K562 (cell line): Measurements from ENCODE around the gene MAMDC4. TPM values are rescaled to one million over a fixed set of nuclear protein-coding genes. Genes with fewer than 3 reads are reported as not detected.

ENCODE experiments used
- CREM ChIP-seq: IDR thresholded peaks from 2 replicates; pipeline ENCODE4 v1.6.1; 2014; ENCODE audit warnings: antibody characterized with exemption, low read depth
- E2F3 ChIP-seq: fragments of 250-450 bp; sonication (Bioruptor Pico); IDR thresholded peaks from 2 replicates; pipeline ENCODE4 v1.4.0; 2020; ENCODE audit warnings: mild to moderate bottlenecking
- JUN ChIP-seq, 2 experiments: sonication (generic) in 1 of 2; formaldehyde crosslinking in 1 of 2; IDR thresholded peaks; 2 replicates each; pipeline versions ENCODE4 v1.6.1 to v1.8.0; 2012 to 2022; ENCODE audit warnings: borderline replicate concordance in 2 of 2, mild to moderate bottlenecking in 2 of 2, improper control_type of control experiment in 1 of 2, low read depth in 1 of 2, low read length in 1 of 2, missing genetic modification reagents in 1 of 2
- PKNOX1 ChIP-seq: fragments of 450-650 bp; IDR thresholded peaks from 2 replicates; pipeline ENCODE4 v1.6.1; 2016
- polyA plus RNA-seq, 8 experiments: library from polyadenylated mRNA; depleted of rRNA in 4 of 8; stranded (reverse) in 5 of 8; unstranded in 3 of 8; fragments of >200 nt; fragmentation: Nextera tagmentation in 2 of 8; fragmentation: Illumina TruSeq in 1 of 8; extraction: Ambion mirVana in 2 of 8; extraction: Trizol in 1 of 8; gene quantifications; 2 replicates each; pipeline versions ENCODE4 v1.2.1 to v1.2.3, GENCODE V29; 2011 to 2014; ENCODE audit warnings: inconsistent platforms in 1 of 8, missing spikeins in 1 of 8
- total RNA-seq, 7 experiments: library from RNA; depleted of rRNA in 6 of 7; stranded (reverse); fragments of >200 nt in 6 of 7; fragmentation: Illumina TruSeq in 2 of 7; extraction: Trizol in 2 of 7; gene quantifications; 2 replicates each; pipeline versions ENCODE4 v1.2.1 to v1.2.3, GENCODE V29; 2011 to 2021; ENCODE audit warnings: low replicate concordance in 1 of 7
- TF ChIP-seq, protein P1 (sequence below), 2 experiments: fragments of 450-650 bp in 1 of 2; sonication (generic) in 1 of 2; formaldehyde crosslinking in 1 of 2; IDR thresholded peaks in 1 of 2; conservative IDR thresholded peaks in 1 of 2; 2 replicates each; pipeline versions ENCODE4 v1.6.1 to v1.8.1; 2016 to 2023; ENCODE audit warnings: mild to moderate bottlenecking in 2 of 2, moderate library complexity in 2 of 2, inconsistent platforms in 1 of 2, missing genetic modification reagents in 1 of 2
- TF ChIP-seq, protein P2 (sequence below): fragments of 450-650 bp; IDR thresholded peaks from 2 replicates; pipeline ENCODE4 v1.6.1; 2016; ENCODE audit warnings: borderline replicate concordance
- TF ChIP-seq, protein P3 (sequence below): IDR thresholded peaks from 2 replicates; pipeline ENCODE4 v1.6.1; 2016; ENCODE audit warnings: missing genetic modification characterization, missing compliant biosample characterization

Gene MAMDC4
- total and polyA plus RNA-seq, 9 of the 15 experiments (the other 6 are each of a cell fraction or from before 2014, with no cell fraction given) = 0.03 to 10.8 (median 1.5) TPM

DNA sequence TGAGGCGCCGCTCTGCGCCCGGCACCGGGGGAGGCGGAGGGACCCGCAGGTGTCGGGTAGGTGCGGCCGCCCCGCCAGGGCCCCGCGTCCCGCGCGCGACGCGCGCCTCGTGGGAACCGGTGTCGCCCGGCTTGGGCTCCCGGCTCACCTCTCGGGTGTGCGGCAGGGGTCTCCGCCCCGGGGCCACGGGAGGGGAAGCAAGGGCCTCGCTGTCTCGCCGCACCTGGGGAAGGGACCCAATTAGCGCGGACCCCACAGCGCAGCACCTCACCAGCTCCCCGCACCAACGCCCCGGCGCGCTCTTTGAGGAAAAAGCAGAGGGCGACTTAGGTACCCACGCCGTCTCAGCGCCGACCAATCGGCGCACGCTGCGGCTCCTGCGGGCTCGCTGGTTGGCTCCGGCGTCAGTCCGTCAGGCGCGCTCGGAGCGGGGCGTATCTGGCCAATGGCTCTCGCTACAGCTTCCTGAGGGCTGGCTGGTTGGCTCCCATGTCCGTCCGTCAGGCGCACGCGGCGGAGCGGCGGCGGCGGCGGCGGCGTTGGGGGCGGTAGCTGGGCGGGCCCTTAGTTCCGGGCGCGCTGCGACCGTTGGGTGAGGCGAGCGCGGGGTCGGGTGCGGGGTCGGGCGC, 33.9 kb downstream of the MAMDC4 start, which contains the start of gene TRAF2 (continued):
- TF ChIP-seq JUN (IDR thresholded peaks at IDR 0.05; ENCODE audit: borderline replicate concordance, low read depth, low read length) (no peak), JUN (CRISPR knock-in tag; IDR thresholded peaks at IDR 0.05; ENCODE audit: borderline replicate concordance) (no peak), E2F3 (CRISPR knock-in tag) (peak; percentile 57; the same call in 1 of the 2 replicates), PKNOX1 (peak; percentile 100), CREM (peak; percentile 92)
- TF ChIP-seq, protein P1, sequence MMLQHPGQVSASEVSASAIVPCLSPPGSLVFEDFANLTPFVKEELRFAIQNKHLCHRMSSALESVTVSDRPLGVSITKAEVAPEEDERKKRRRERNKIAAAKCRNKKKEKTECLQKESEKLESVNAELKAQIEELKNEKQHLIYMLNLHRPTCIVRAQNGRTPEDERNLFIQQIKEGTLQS (IDR thresholded peaks at IDR 0.05) = no peak
- TF ChIP-seq, protein P1 (CRISPR knock-in tag; conservative IDR thresholded peaks at IDR 0.05) = peak; percentile 50; the same call in 1 of the 2 replicates
- TF ChIP-seq, protein P2, sequence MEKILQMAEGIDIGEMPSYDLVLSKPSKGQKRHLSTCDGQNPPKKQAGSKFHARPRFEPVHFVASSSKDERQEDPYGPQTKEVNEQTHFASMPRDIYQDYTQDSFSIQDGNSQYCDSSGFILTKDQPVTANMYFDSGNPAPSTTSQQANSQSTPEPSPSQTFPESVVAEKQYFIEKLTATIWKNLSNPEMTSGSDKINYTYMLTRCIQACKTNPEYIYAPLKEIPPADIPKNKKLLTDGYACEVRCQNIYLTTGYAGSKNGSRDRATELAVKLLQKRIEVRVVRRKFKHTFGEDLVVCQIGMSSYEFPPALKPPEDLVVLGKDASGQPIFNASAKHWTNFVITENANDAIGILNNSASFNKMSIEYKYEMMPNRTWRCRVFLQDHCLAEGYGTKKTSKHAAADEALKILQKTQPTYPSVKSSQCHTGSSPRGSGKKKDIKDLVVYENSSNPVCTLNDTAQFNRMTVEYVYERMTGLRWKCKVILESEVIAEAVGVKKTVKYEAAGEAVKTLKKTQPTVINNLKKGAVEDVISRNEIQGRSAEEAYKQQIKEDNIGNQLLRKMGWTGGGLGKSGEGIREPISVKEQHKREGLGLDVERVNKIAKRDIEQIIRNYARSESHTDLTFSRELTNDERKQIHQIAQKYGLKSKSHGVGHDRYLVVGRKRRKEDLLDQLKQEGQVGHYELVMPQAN = peak; percentile 37; the same call in 1 of the 2 replicates
- TF ChIP-seq, protein P3, sequence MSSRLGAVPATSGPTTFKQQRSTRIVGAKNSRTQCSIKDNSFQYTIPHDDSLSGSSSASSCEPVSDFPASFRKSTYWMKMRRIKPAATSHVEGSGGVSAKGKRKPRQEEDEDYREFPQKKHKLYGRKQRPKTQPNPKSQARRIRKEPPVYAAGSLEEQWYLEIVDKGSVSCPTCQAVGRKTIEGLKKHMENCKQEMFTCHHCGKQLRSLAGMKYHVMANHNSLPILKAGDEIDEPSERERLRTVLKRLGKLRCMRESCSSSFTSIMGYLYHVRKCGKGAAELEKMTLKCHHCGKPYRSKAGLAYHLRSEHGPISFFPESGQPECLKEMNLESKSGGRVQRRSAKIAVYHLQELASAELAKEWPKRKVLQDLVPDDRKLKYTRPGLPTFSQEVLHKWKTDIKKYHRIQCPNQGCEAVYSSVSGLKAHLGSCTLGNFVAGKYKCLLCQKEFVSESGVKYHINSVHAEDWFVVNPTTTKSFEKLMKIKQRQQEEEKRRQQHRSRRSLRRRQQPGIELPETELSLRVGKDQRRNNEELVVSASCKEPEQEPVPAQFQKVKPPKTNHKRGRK (tag) = no peak
